ENCODE measurements around the gene ERN2. TPM values are rescaled to one million over a fixed set of nuclear protein-coding genes. Genes with fewer than 3 reads are reported as not detected.

Gene ERN2
- total and polyA plus RNA-seq, 2 of the 13 experiments (the other 11 are each of a cell fraction or from before 2014, with no cell fraction given), result 2.2 to 3.5 TPM

DNA sequence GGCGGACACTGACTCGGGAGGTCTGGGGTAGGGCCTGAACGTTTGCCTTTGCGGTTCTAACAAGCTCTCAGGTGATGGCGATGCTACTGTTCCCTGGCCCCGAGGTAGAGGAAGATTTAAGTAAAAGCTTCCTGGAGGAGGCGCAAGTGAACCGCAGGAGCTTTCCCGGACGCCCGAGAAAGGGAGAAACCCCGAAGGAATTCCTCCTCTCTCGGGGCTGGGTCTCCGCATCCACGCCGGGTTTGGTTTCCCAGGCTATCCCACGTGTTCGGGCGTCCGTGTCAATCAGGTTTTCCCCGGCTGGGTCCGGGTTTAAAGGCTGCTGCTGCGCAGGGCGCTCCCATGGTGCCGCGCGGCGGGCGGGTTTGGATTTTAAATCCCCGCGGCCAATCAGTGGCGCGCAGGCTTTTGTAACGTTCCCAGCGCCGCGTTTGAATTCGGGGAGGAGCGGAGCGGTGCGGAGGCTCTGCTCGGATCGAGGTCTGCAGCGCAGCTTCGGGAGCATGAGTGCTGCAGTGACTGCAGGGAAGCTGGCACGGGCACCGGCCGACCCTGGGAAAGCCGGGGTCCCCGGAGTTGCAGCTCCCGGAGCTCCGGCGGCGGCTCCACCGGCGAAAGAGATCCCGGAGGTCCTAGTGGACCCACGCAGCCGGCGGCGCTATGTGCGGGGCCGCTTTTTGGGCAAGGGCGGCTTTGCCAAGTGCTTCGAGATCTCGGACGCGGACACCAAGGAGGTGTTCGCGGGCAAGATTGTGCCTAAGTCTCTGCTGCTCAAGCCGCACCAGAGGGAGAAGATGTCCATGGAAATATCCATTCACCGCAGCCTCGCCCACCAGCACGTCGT, 34.4 kb downstream of the ERN2 start, which contains the start of gene PLK1 (continued):
- TF ChIP-seq, protein P1, sequence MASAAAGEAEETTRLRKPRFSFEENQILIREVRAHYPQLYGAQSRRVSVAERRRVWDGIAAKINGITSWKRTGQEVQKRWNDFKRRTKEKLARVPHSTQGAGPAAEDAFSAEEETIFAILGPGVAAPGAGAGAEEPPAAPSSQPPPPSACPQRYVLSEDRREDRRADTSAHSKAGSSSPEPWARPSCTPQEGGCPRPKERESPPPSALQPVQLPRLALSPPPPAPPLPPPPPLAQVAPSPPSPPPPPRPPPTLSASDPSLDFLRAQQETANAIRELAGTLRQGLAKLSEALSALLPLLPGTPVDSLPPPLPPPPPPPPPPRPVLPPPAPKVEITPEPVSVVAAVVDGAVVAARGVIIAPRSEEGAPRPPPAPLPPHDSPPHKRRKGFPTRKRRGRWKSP (CRISPR knock-in tag; IDR thresholded peaks at IDR 0.05), result peak; percentile 99
- TF ChIP-seq ZNF672 (CRISPR knock-in tag; IDR thresholded peaks at IDR 0.05), result peak; percentile 99
- no peak for TF ChIP-seq ZNF792 (CRISPR knock-in tag; IDR thresholded peaks at IDR 0.05)
- TF ChIP-seq ZNF724P (CRISPR knock-in tag; IDR thresholded peaks at IDR 0.05; ENCODE audit: borderline replicate concordance), result peak; percentile 100
- TF ChIP-seq KDM6A (CRISPR knock-in tag; IDR thresholded peaks at IDR 0.05; ENCODE audit: low read depth), result no peak
- no peak; the same call in 1 of the 2 replicates for TF ChIP-seq ZMYM3 (CRISPR knock-in tag; IDR thresholded peaks at IDR 0.05)
- no peak for TF ChIP-seq TBL1XR1 (IDR thresholded peaks at IDR 0.05; ENCODE audit: borderline replicate concordance, low read length, partially characterized antibody)
- TF ChIP-seq CCDC6 (CRISPR knock-in tag; IDR thresholded peaks at IDR 0.05), result peak; percentile 100
- TF ChIP-seq, protein P2, sequence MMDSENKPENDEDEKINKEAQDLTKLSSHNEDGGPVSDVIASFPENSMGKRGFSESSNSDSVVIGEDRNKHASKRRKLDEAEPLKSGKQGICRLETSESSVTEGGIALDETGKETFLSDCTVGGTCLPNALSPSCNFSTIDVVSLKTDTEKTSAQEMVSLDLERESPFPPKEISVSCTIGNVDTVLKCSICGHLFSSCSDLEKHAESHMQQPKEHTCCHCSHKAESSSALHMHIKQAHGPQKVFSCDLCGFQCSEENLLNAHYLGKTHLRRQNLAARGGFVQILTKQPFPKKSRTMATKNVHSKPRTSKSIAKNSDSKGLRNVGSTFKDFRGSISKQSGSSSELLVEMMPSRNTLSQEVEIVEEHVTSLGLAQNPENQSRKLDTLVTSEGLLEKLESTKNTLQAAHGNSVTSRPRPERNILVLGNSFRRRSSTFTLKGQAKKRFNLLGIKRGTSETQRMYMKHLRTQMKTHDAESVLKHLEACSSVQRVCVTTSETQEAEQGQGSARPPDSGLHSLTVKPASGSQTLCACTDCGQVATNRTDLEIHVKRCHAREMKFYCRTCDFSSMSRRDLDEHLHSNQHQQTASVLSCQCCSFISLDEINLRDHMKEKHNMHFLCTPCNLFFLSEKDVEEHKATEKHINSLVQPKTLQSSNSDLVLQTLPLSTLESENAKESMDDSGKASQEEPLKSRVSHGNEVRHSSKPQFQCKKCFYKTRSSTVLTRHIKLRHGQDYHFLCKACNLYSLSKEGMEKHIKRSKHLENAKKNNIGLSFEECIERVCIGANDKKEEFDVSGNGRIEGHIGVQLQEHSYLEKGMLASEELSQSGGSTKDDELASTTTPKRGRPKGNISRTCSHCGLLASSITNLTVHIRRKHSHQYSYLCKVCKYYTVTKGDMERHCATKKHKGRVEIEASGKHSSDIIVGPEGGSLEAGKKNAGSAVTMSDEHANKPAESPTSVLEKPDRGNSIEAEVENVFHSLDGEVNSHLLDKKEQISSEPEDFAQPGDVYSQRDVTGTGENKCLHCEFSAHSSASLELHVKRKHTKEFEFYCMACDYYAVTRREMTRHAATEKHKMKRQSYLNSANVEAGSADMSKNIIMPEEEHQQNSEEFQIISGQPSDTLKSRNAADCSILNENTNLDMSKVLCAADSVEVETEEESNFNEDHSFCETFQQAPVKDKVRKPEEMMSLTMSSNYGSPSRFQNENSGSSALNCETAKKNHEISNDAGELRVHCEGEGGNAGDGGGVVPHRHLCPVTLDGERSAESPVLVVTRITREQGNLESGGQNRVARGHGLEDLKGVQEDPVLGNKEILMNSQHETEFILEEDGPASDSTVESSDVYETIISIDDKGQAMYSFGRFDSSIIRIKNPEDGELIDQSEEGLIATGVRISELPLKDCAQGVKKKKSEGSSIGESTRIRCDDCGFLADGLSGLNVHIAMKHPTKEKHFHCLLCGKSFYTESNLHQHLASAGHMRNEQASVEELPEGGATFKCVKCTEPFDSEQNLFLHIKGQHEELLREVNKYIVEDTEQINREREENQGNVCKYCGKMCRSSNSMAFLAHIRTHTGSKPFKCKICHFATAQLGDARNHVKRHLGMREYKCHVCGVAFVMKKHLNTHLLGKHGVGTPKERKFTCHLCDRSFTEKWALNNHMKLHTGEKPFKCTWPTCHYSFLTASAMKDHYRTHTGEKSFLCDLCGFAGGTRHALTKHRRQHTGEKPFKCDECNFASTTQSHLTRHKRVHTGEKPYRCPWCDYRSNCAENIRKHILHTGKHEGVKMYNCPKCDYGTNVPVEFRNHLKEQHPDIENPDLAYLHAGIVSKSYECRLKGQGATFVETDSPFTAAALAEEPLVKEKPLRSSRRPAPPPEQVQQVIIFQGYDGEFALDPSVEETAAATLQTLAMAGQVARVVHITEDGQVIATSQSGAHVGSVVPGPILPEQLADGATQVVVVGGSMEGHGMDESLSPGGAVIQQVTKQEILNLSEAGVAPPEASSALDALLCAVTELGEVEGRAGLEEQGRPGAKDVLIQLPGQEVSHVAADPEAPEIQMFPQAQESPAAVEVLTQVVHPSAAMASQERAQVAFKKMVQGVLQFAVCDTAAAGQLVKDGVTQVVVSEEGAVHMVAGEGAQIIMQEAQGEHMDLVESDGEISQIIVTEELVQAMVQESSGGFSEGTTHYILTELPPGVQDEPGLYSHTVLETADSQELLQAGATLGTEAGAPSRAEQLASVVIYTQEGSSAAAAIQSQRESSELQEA (CRISPR knock-in tag; IDR thresholded peaks at IDR 0.05; ENCODE audit: not compliant biosample characterization), result peak; percentile 61
- peak; percentile 100 for TF ChIP-seq BORCS8-MEF2B (CRISPR knock-in tag; IDR thresholded peaks at IDR 0.05)
- TF ChIP-seq, protein P3, sequence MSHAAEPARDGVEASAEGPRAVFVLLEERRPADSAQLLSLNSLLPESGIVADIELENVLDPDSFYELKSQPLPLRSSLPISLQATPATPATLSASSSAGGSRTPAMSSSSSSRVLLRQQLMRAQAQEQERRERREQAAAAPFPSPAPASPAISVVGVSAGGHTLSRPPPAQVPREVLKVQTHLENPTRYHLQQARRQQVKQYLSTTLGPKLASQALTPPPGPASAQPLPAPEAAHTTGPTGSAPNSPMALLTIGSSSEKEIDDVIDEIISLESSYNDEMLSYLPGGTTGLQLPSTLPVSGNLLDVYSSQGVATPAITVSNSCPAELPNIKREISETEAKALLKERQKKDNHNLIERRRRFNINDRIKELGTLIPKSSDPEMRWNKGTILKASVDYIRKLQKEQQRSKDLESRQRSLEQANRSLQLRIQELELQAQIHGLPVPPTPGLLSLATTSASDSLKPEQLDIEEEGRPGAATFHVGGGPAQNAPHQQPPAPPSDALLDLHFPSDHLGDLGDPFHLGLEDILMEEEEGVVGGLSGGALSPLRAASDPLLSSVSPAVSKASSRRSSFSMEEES (CRISPR knock-in tag; IDR thresholded peaks at IDR 0.05), result peak; percentile 64; the same call in 1 of the 2 replicates
- TF ChIP-seq ZFP36 (IDR thresholded peaks at IDR 0.05; ENCODE audit: borderline replicate concordance, low read depth, low read length, partially characterized antibody), result no peak
- no peak for TF ChIP-seq EHMT2 (IDR thresholded peaks at IDR 0.05; ENCODE audit: borderline replicate concordance, low read depth, low read length)
- TF ChIP-seq ZKSCAN1 (IDR thresholded peaks at IDR 0.05; ENCODE audit: low read length), result no peak
- TF ChIP-seq, protein P4, sequence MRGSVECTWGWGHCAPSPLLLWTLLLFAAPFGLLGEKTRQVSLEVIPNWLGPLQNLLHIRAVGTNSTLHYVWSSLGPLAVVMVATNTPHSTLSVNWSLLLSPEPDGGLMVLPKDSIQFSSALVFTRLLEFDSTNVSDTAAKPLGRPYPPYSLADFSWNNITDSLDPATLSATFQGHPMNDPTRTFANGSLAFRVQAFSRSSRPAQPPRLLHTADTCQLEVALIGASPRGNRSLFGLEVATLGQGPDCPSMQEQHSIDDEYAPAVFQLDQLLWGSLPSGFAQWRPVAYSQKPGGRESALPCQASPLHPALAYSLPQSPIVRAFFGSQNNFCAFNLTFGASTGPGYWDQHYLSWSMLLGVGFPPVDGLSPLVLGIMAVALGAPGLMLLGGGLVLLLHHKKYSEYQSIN (CRISPR knock-in tag; IDR thresholded peaks at IDR 0.05; ENCODE audit: borderline replicate concordance), result no peak

Measured in HepG2 (cell line).